Hepatocyte (in vitro differentiated cells): Measurements from ENCODE around the gene IRF2. TPM values are rescaled to one million over a fixed set of nuclear protein-coding genes. Genes with fewer than 3 reads are reported as not detected.

Experiments
- DNase-seq: peaks from one replicate; pipeline ENCODE4 v3.0.0-alpha.2; 2016; ENCODE audit warnings: low spot score
- H2AFZ ChIP-seq: fragments of 200-600 bp; sonication (generic); 2 replicates; pipeline ENCODE4 v1.6.0; 2016; ENCODE audit warnings: antibody characterized with exemption, mild to moderate bottlenecking
- H3K27ac ChIP-seq: fragments of 200-600 bp; sonication (generic); 2 replicates; pipeline ENCODE4 v1.5.1; 2016; ENCODE audit warnings: mild to moderate bottlenecking
- H3K27me3 ChIP-seq: fragments of 200-600 bp; sonication (generic); 2 replicates; pipeline ENCODE4 v1.6.1; 2016
- H3K36me3 ChIP-seq: fragments of 200-600 bp; sonication (generic); replicated peaks from 2 replicates; pipeline ENCODE4 v1.5.1; 2016; ENCODE audit warnings: low read depth; ENCODE audit not compliant: insufficient read depth
- H3K4me1 ChIP-seq: fragments of 200-600 bp; sonication (generic); 2 replicates; pipeline ENCODE4 v1.5.1; 2016; ENCODE audit warnings: mild to moderate bottlenecking, moderate library complexity; ENCODE audit not compliant: insufficient read depth
- H3K4me2 ChIP-seq: fragments of 200-600 bp; sonication (generic); 2 replicates; pipeline ENCODE4 v1.6.0; 2016
- H3K4me3 ChIP-seq: fragments of 200-600 bp; sonication (generic); 2 replicates; pipeline ENCODE4 v1.5.1; 2016; ENCODE audit warnings: mild to moderate bottlenecking
- H3K79me2 ChIP-seq: fragments of 200-600 bp; sonication (generic); 2 replicates; pipeline ENCODE4 v1.6.0; 2017; ENCODE audit warnings: mild to moderate bottlenecking
- H3K9me2 ChIP-seq: fragments of 200-600 bp; sonication (generic); replicated peaks from 2 replicates; pipeline ENCODE4 v1.6.0; 2017; ENCODE audit warnings: mild to moderate bottlenecking; ENCODE audit not compliant: insufficient read depth
- H3K9me3 ChIP-seq: fragments of 200-600 bp; sonication (generic); 2 replicates; pipeline ENCODE4 v1.5.1; 2016; ENCODE audit warnings: low read depth, mild to moderate bottlenecking
- H4K20me1 ChIP-seq: fragments of 200-600 bp; sonication (generic); 2 replicates; pipeline ENCODE4 v1.6.0; 2016; ENCODE audit warnings: mild to moderate bottlenecking; ENCODE audit not compliant: insufficient read depth, poor library complexity, severe bottlenecking
- EZH2 ChIP-seq: fragments of 200-600 bp; sonication (generic); IDR thresholded peaks from 2 replicates; pipeline ENCODE4 v1.6.1; 2016; ENCODE audit warnings: antibody characterized with exemption, mild to moderate bottlenecking, borderline replicate concordance
- EZH2phosphoT487 ChIP-seq: fragments of 200-600 bp; sonication (generic); IDR thresholded peaks from one replicate; pipeline ENCODE4 v1.6.1; 2018; ENCODE audit warnings: antibody characterized with exemption, mild to moderate bottlenecking, low read depth, moderate library complexity; ENCODE audit not compliant: unreplicated experiment, severe bottlenecking
- WGBS: methylation state at CpG from one replicate; pipeline ENCODE4 v1.1.6; 2016; ENCODE audit warnings: low lambda C conversion rate; ENCODE audit errors: missing lambda C conversion rate; 5-methylcytosine and 5-hydroxymethylcytosine counted together
- polyA plus RNA-seq: library from polyadenylated mRNA; unstranded; fragments of >200 nt; fragmentation: Nextera tagmentation; extraction: Ambion mirVana; gene quantifications from 2 replicates; pipeline ENCODE4 v1.2.1, GENCODE V29; 2016
- total RNA-seq: library from RNA; depleted of rRNA; stranded (reverse); fragments of >200 nt; gene quantifications from 2 replicates; pipeline ENCODE4 v1.2.3, GENCODE V29; 2014
- TF ChIP-seq, protein P1 (sequence below): fragments of 200-600 bp; sonication (generic); IDR thresholded peaks from 2 replicates; pipeline ENCODE4 v1.5.1; 2016; ENCODE audit warnings: antibody characterized with exemption, mild to moderate bottlenecking; ENCODE audit not compliant: poor library complexity

Gene IRF2
- total and polyA plus RNA-seq, 2 experiments from 2014 or later, result 17.7 to 41.1 TPM

DNA sequence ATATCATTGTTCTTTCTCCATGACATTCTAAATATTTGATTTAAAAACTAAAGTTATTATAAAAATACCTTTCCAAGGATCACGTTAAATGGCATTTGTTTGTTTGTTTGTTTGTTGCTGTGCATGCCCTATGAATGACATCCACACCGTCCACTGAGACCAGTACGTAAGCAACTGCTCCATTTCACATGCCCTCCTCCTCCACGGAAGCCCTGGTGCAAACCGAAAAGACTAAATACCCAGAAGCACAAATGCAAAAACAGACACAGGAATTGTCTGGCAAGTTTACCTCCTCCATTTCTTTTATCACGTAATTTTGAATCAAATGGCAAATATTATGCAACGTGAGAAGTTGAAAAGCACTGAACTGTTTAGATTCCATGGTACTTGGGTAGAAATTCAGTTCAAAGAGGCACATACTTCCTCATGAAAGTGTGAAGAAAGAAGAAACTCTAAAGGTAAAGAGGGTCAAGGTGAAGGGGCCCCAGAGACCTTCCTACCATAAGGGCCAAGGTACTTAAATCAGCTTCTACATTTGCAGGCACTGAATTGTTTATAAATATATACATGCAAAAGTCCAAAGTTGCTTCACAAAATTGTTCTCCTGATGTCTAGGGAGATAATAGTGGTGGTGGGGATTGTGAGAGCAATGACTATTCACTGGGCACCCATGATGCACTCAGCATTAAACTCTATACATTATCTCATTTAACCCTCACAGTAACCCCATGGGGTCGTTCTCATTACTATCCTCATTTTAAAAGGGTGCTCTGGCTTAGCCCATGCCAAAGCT, 23.4 kb downstream of the IRF2 start:
- Histone ChIP-seq H3K4me3 (no peak overlapping the region), H3K4me1 (peaks cover 11% of the 10 kb centered on the region), H3K27ac (no peak overlapping the region), H3K9me2 (no peaks in the 10 kb centered on the region), H3K79me2 (peaks cover 95% of the 10 kb centered on the region), H2AFZ (no peak overlapping the region), H3K4me2 (no peak overlapping the region), H3K27me3 (no peaks in the 10 kb centered on the region), H3K9me3 (no peaks in the 10 kb centered on the region), H4K20me1 (peaks cover 65% of the 10 kb centered on the region), H3K36me3 (no peaks in the 10 kb centered on the region)
- 79% methylated on average over 8 of the region's 8 CpGs for WGBS
- DNase-seq, result no peak
- TF ChIP-seq, protein P1, sequence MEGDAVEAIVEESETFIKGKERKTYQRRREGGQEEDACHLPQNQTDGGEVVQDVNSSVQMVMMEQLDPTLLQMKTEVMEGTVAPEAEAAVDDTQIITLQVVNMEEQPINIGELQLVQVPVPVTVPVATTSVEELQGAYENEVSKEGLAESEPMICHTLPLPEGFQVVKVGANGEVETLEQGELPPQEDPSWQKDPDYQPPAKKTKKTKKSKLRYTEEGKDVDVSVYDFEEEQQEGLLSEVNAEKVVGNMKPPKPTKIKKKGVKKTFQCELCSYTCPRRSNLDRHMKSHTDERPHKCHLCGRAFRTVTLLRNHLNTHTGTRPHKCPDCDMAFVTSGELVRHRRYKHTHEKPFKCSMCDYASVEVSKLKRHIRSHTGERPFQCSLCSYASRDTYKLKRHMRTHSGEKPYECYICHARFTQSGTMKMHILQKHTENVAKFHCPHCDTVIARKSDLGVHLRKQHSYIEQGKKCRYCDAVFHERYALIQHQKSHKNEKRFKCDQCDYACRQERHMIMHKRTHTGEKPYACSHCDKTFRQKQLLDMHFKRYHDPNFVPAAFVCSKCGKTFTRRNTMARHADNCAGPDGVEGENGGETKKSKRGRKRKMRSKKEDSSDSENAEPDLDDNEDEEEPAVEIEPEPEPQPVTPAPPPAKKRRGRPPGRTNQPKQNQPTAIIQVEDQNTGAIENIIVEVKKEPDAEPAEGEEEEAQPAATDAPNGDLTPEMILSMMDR, result no peak
- no peak for TF ChIP-seq EZH2phosphoT487
- no peak for TF ChIP-seq EZH2

DNA sequence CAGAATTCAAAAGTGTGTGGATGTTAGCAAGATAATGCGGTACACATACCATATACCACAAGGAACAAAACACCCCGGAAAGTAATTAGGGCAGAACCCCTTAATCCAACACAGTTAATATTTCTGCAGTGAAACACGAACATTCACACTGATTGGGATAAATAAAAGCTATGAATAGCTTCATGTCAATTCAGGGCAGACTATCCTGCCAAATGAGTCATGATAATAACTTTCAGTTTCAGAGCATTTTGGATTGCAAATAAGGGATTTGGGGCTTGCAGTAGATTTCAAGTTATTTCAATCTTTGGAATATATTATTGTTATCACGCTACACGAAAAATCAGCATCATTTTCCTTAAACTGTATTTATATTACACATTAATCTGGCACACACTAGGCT, 24.3 kb downstream of the IRF2 start:
- H3K9me3 ChIP-seq, result no peaks in the 10 kb centered on the region
- peaks cover 97% of the 10 kb centered on the region for H3K79me2 ChIP-seq
- no peaks in the 10 kb centered on the region for H3K36me3 ChIP-seq
- H4K20me1 ChIP-seq, result peaks cover 60% of the 10 kb centered on the region
- H3K4me3 ChIP-seq, result no peak overlapping the region
- H3K4me2 ChIP-seq, result no peak overlapping the region
- 89% methylated on average over 5 of the region's 5 CpGs for WGBS
- H3K9me2 ChIP-seq, result no peaks in the 10 kb centered on the region
- TF ChIP-seq EZH2, result no peak
- no peak for TF ChIP-seq EZH2phosphoT487
- TF ChIP-seq, protein P1, result no peak
- H2AFZ ChIP-seq, result no peak overlapping the region
- no peaks in the 10 kb centered on the region for H3K27me3 ChIP-seq
- no peak overlapping the region for H3K27ac ChIP-seq
- H3K4me1 ChIP-seq, result peaks cover 11% of the 10 kb centered on the region
- DNase-seq, result no peak

DNA sequence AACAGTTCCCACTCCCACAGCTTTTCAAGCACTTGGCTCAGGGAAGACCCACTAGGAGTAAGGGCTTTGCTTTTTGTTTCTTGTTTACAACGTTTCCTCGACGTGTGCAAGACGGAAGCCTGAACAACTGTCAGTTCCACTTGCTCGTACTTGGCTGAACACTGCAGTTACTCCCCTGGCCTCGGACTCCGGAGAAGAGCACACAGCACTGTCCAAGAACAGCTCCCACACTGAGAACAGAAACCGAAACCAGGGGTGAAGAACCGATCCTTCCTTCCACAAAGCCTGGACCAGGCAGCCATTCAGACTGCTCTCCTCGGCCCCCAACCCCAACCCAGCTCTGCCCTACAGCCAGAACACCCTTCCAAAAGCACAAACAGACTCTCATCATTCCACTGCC, 25.5 kb downstream of the IRF2 start:
- 81% methylated on average over 10 of the region's 10 CpGs for WGBS
- H3K9me2 ChIP-seq, result no peaks in the 10 kb centered on the region
- no peak overlapping the region for H2AFZ ChIP-seq
- H4K20me1 ChIP-seq, result peaks cover 52% of the 10 kb centered on the region
- no peak for TF ChIP-seq EZH2phosphoT487
- TF ChIP-seq, protein P1, result no peak
- TF ChIP-seq EZH2, result no peak
- H3K36me3 ChIP-seq, result no peaks in the 10 kb centered on the region
- no peak overlapping the region for H3K4me3 ChIP-seq
- peaks cover 97% of the 10 kb centered on the region for H3K79me2 ChIP-seq
- H3K4me1 ChIP-seq, result peaks cover 11% of the 10 kb centered on the region
- H3K4me2 ChIP-seq, result peak overlapping the region; percentile 32
- no peak for DNase-seq
- no peak overlapping the region for H3K27ac ChIP-seq
- no peaks in the 10 kb centered on the region for H3K27me3 ChIP-seq
- no peaks in the 10 kb centered on the region for H3K9me3 ChIP-seq
